Adrenal gland (tissue), 12 donors: ENCODE results near the gene BTBD9. TPM values are rescaled to one million over a fixed set of nuclear protein-coding genes. Genes with fewer than 3 reads are reported as not detected.

ENCODE experiments used
- DNase-seq, 7 donors: peaks; one replicate each; pipeline ENCODE4 v3.0.0-alpha.2; 2019 to 2020
- H3K27ac ChIP-seq, 5 donors: fragments of 200-600 bp; sonication (generic) in 4 of 5; 1 replicate in 3 of 5; 2 replicates in 2 of 5; pipeline versions ENCODE4 v1.5.1 to v1.8.0; 2016 to 2020; ENCODE audit warnings: mild to moderate bottlenecking in 1 of 5
- H3K27me3 ChIP-seq: fragments of 200-600 bp; 2 replicates; pipeline ENCODE4 v1.8.0; 2021
- H3K36me3 ChIP-seq, 2 donors: fragments of 200-600 bp; replicated peaks in 1 of 2; 1 replicate in 1 of 2; 2 replicates in 1 of 2; pipeline versions ENCODE4 v1.5.1 to v1.8.0; 2018 to 2022
- H3K4me1 ChIP-seq, 2 donors: fragments of 200-600 bp; replicated peaks in 1 of 2; 1 replicate in 1 of 2; 2 replicates in 1 of 2; pipeline versions ENCODE4 v1.5.1 to v1.8.0; 2018 to 2021
- H3K4me3 ChIP-seq, 4 donors: fragments of 200-600 bp; sonication (generic) in 3 of 4; one replicate each; pipeline ENCODE4 v1.5.1; 2016 to 2018
- H3K9me3 ChIP-seq, 3 donors: fragments of 200-600 bp; sonication (generic) in 1 of 3; replicated peaks in 1 of 3; 1 replicate in 2 of 3; 2 replicates in 1 of 3; pipeline versions ENCODE4 v1.5.1 to v1.8.0; 2016 to 2021
- POLR2A ChIP-seq, 2 donors: fragments of 450-650 bp; IDR thresholded peaks; one replicate each; pipeline ENCODE4 v1.6.1; 2017; ENCODE audit warnings: antibody characterized with exemption in 2 of 2, mild to moderate bottlenecking in 2 of 2, moderate library complexity in 1 of 2
- WGBS, 4 donors: extraction: QIAGEN DNeasy Blood & Tissue Kit in 2 of 4; methylation state at CpG; one replicate each; pipeline versions ENCODE4 v1.1.5 to v1.1.7; 2013 to 2017; 5-methylcytosine and 5-hydroxymethylcytosine counted together
- intact Hi-C, 2 donors: fragments of 100-400 bp; cut with DNase I; formaldehyde crosslinking; loops; one replicate each; pipeline versions ENCODE4 v1.14.1 to v1.15.0; 2022 to 2023
- polyA plus RNA-seq, 3 donors: library from polyadenylated mRNA; stranded (reverse); fragments of 200-250 nt in 2 of 3; fragments of 350-450 nt in 1 of 3; fragmentation: Illumina TruSeq in 1 of 3; extraction: RNeasy Lipid Tissue Mini Kit (QIAGEN cat#74804) in 1 of 3; gene quantifications; one replicate each; pipeline ENCODE4 v1.2.3, GENCODE V29; 2013 to 2014
- total RNA-seq, 9 donors: library from RNA; depleted of rRNA in 4 of 9; stranded (reverse); fragments of >200 nt in 4 of 9; fragments of 120-200 nt in 1 of 9; fragmentation: NEBNext Ultra II Directional in 1 of 9; extraction: Animal tissue kit (Norgen Biotek cat#: 25700) in 1 of 9; gene quantifications; one replicate each; pipeline versions ENCODE4 v1.1.0 to v1.2.4, GENCODE V29; 2013 to 2023
- TF ChIP-seq, protein P1 (sequence below), 6 experiments: fragments of 450-650 bp in 4 of 6; fragments of 200-600 bp in 2 of 6; sonication (generic) in 1 of 6; IDR thresholded peaks; 1 replicate in 5 of 6; 2 replicates in 1 of 6; pipeline versions ENCODE4 v1.5.1 to v1.8.0; 2016 to 2021; ENCODE audit warnings: antibody characterized with exemption in 6 of 6, mild to moderate bottlenecking in 2 of 6, moderate library complexity in 1 of 6
- donor health status: healthy with polysubstance abuse.
- donor health status: Bipolar disorder and iron deficiency.
- donor health status: DM: yes; HTN: yes; CAD: no.
- donor health status: DM: no; HTN: no; CAD: no.
- donor health status: DM: no; HTN: no; CAD: no.
- donor health status: DM: yes; HTN: yes; CAD: no.

BTBD9 gene
- total and polyA plus RNA-seq, 12 donors, result 2.4 to 29.6 (median 18.1) TPM

DNA sequence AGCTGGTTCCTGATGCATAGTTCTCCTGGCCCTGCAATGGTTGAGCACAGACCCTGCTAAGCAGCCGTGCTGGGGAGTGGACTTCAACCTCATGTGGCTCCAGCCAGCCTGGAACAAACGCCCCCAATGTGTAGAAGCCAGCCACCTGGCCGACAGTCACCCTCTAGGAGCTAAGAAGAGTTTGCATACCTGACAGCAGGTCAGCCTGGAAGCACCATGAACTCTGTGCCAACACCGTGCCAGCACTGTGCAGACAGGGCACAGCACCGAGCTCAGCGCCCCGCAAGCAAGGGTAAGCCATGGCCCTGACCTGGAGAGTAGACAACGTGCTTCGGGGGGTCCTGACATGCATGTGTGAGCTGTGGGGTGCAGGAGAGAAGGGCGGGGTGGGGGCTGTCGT, 463.9 kb downstream of the BTBD9 start:
- DNase-seq, result no peak
- TF ChIP-seq POLR2A (IDR thresholded peaks at IDR 0.05), result no peak
- TF ChIP-seq, protein P1, sequence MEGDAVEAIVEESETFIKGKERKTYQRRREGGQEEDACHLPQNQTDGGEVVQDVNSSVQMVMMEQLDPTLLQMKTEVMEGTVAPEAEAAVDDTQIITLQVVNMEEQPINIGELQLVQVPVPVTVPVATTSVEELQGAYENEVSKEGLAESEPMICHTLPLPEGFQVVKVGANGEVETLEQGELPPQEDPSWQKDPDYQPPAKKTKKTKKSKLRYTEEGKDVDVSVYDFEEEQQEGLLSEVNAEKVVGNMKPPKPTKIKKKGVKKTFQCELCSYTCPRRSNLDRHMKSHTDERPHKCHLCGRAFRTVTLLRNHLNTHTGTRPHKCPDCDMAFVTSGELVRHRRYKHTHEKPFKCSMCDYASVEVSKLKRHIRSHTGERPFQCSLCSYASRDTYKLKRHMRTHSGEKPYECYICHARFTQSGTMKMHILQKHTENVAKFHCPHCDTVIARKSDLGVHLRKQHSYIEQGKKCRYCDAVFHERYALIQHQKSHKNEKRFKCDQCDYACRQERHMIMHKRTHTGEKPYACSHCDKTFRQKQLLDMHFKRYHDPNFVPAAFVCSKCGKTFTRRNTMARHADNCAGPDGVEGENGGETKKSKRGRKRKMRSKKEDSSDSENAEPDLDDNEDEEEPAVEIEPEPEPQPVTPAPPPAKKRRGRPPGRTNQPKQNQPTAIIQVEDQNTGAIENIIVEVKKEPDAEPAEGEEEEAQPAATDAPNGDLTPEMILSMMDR (IDR thresholded peaks at IDR 0.05), result no peak
- 88 to 97% (median 94%) methylated on average over 5 to 11 of the region's 11 CpGs for WGBS, 4 donors
- Histone ChIP-seq H3K4me3 (no peak overlapping the region), H3K27me3 (no peaks in the 10 kb centered on the region), H3K36me3 (no peaks in the 10 kb centered on the region), H3K4me1 (no peaks in the 10 kb centered on the region), H3K27ac (no peak overlapping the region), H3K9me3 (no peaks in the 10 kb centered on the region)
- intact Hi-C loops, result no loop called here

DNA sequence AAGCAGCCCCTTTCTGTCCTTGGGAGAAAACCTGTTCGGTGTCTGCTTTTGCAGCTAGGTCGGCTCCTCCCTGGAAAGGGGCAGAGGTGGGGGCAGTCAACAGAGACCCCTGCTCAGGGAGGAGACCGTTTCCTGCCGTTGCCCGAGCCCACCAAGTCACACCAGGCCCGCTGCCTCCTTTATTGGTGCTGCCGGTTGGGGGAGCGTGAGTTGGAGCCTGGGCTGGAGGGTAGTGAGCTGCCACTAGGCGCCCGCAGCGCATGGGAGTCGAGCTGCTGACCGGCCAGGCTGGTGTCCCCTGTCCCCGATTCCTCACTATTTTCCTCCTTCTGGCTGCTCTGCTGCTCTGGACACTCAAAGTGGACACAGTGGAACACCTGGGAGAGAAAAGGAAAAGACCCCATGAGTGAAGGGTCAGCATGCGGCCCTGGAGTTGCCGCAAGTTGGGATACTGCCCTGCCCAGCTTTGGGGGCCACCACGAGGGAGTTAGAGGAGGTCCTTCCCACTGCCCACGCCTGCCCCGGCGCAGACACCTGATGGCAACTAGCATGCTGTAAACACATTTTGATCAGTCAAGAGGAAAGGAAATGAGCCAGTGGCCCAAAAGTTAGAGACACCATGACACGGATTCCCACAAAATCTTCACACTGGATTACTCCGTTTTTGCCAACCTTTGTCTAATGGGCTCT, 464.8 kb downstream of the BTBD9 start:
- H3K27me3 ChIP-seq, result no peaks in the 10 kb centered on the region
- no peaks in the 10 kb centered on the region for H3K9me3 ChIP-seq
- H3K4me3 ChIP-seq, result no peak overlapping the region
- H3K36me3 ChIP-seq, result no peaks in the 10 kb centered on the region
- intact Hi-C loops, result no loop called here
- 94 to 97% (median 96%) methylated on average over 16 to 22 of the region's 22 CpGs for WGBS, 4 donors
- no peak overlapping the region for H3K27ac ChIP-seq
- no peaks in the 10 kb centered on the region for H3K4me1 ChIP-seq
- DNase-seq, result no peak
- TF ChIP-seq POLR2A (IDR thresholded peaks at IDR 0.05), result no peak
- TF ChIP-seq, protein P1 (IDR thresholded peaks at IDR 0.05), result no peak

DNA sequence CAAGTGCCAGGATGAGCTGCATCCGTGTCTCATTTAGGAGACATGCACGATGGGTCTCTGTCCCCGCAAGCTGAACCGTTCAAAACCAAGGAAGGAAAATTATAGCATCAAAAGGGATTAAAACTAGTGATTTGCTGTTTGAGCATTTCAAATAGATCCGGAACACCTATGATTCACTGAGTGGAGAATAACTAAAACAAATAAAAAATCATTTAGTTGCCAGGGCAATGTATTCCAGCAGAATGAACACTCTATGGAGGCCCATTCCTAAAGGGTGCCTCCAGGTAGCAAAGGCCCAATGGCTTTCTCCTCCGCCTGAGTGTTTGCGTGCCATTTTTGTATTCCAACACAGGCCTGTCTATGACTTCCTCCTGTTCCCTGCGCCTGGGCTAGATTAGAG, 465.4 kb downstream of the BTBD9 start:
- WGBS, 4 donors, result 96 to 98% (median 97%) methylated on average over 8 of the region's 8 CpGs
- DNase-seq, result no peak
- no peaks in the 10 kb centered on the region for H3K4me1 ChIP-seq
- H3K9me3 ChIP-seq, result no peaks in the 10 kb centered on the region
- H3K27ac ChIP-seq, result no peak overlapping the region
- intact Hi-C loops, result no loop called here
- TF ChIP-seq POLR2A (IDR thresholded peaks at IDR 0.05), result no peak
- TF ChIP-seq, protein P1 (IDR thresholded peaks at IDR 0.05), result no peak
- H3K4me3 ChIP-seq, result no peak overlapping the region
- H3K36me3 ChIP-seq, result no peaks in the 10 kb centered on the region
- no peaks in the 10 kb centered on the region for H3K27me3 ChIP-seq

DNA sequence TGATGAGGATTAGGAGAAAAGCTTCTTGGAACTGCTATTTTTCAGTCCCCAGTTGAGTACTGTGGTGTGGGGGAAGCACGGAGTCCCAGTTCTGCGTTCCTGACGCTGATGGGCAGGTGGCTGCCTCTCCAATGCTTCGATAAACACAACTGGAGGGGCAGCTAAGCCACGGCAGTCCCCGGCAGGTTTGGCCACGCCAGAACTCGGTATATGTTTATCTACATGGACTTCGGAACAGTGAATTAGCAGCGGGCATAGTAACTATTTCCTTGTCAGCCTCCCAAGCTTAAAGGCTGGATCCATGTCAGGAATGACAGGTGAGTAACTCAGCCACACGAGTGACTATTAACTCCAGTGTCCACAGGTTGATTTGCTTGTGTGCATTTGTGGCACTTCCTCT, 465.8 kb downstream of the BTBD9 start:
- Histone ChIP-seq H3K27me3 (no peaks in the 10 kb centered on the region), H3K9me3 (no peaks in the 10 kb centered on the region), H3K4me3 (no peak overlapping the region), H3K27ac (no peak overlapping the region), H3K4me1 (no peaks in the 10 kb centered on the region), H3K36me3 (no peaks in the 10 kb centered on the region)
- 88 to 98% (median 96%) methylated on average over 7 to 11 of the region's 11 CpGs for WGBS, 4 donors
- TF ChIP-seq, protein P1 (IDR thresholded peaks at IDR 0.05), result no peak
- no peak for TF ChIP-seq POLR2A (IDR thresholded peaks at IDR 0.05)
- no peak for DNase-seq
- intact Hi-C loops, result no loop called here
